CD14-positive monocyte (primary cell): ENCODE results near the gene KREMEN1. TPM values are rescaled to one million over a fixed set of nuclear protein-coding genes. Genes with fewer than 3 reads are reported as not detected.

Experiments used
- DNase-seq, 3 donors: peaks; one replicate each; pipeline ENCODE4 v3.0.0-alpha.2; 2011 to 2022
- H2AFZ ChIP-seq: 2 replicates; pipeline ENCODE4 v1.6.0; 2012; ENCODE audit warnings: mild to moderate bottlenecking, low read depth, low read length, inconsistent platforms; ENCODE audit not compliant: insufficient read depth, poor library complexity, severe bottlenecking
- H3K27ac ChIP-seq, 2 donors: 1 replicate in 1 of 2; 2 replicates in 1 of 2; pipeline ENCODE4 v1.5.1; 2012 to 2013; ENCODE audit warnings: low read length in 2 of 2, control low read depth in 1 of 2, inconsistent platforms in 1 of 2, low read depth in 1 of 2, mild to moderate bottlenecking in 1 of 2
- H3K27me3 ChIP-seq, 2 donors: one replicate each; pipeline versions ENCODE4 v1.6.0 to v1.6.1; 2011 to 2013; ENCODE audit warnings: low read length in 2 of 2; ENCODE audit not compliant: control insufficient read depth in 2 of 2, insufficient read depth in 2 of 2
- H3K36me3 ChIP-seq, 2 donors: replicated peaks in 1 of 2; 1 replicate in 1 of 2; 2 replicates in 1 of 2; pipeline versions ENCODE4 v1.5.1 to v1.6.1; 2012 to 2013; ENCODE audit warnings: low read length in 2 of 2, control low read depth in 1 of 2, inconsistent platforms in 1 of 2, mild to moderate bottlenecking in 1 of 2; ENCODE audit not compliant: insufficient read depth in 2 of 2, control insufficient read depth in 1 of 2
- H3K4me1 ChIP-seq, 2 donors: 1 replicate in 1 of 2; 2 replicates in 1 of 2; pipeline versions ENCODE4 v1.5.1 to v1.6.1; 2012 to 2013; ENCODE audit warnings: low read length in 2 of 2, control low read depth in 1 of 2, inconsistent platforms in 1 of 2, mild to moderate bottlenecking in 1 of 2, moderate library complexity in 1 of 2; ENCODE audit not compliant: insufficient read depth in 2 of 2, control insufficient read depth in 1 of 2
- H3K4me2 ChIP-seq: replicated peaks from 2 replicates; pipeline ENCODE3; 2012; ENCODE audit warnings: low read length, moderate library complexity, mild to moderate bottlenecking; ENCODE audit not compliant: poor library complexity, severe bottlenecking; ENCODE audit errors: extremely low read depth
- H3K4me3 ChIP-seq, 3 experiments: fragments of 200-600 bp in 1 of 3; sonication (generic) in 1 of 3; replicated peaks in 1 of 3; 1 replicate in 2 of 3; 2 replicates in 1 of 3; pipeline ENCODE4 v1.5.1; 2011 to 2013; ENCODE audit warnings: low read length in 3 of 3, mild to moderate bottlenecking in 3 of 3, control low read depth in 2 of 3, low read depth in 2 of 3, inconsistent platforms in 1 of 3, moderate library complexity in 1 of 3
- H3K79me2 ChIP-seq: 2 replicates; pipeline ENCODE4 v1.6.0; 2012; ENCODE audit warnings: mild to moderate bottlenecking, control low read depth, inconsistent platforms, low read length, moderate library complexity; ENCODE audit not compliant: insufficient read depth
- H3K9ac ChIP-seq: 2 replicates; pipeline ENCODE4 v1.6.0; 2017; ENCODE audit warnings: low read length, mild to moderate bottlenecking; ENCODE audit not compliant: insufficient read depth, poor library complexity, severe bottlenecking
- H3K9me3 ChIP-seq, 2 donors: replicated peaks in 1 of 2; 1 replicate in 1 of 2; 2 replicates in 1 of 2; pipeline versions ENCODE4 v1.5.1 to v1.6.1; 2012 to 2013; ENCODE audit warnings: low read length in 2 of 2, control low read depth in 1 of 2; ENCODE audit not compliant: control insufficient read depth in 1 of 2, insufficient read depth in 1 of 2
- H4K20me1 ChIP-seq: 2 replicates; pipeline ENCODE4 v1.6.0; 2012; ENCODE audit warnings: mild to moderate bottlenecking, low read length, control low read depth, moderate library complexity; ENCODE audit not compliant: insufficient read depth
- H3K27ac Mint-ChIP-seq, 7 donors: one replicate each; pipeline ENCODE4 v1.8.0; 2020; ENCODE audit warnings: mild to moderate bottlenecking in 7 of 7, mixed read lengths in 7 of 7, moderate library complexity in 6 of 7, inconsistent platforms in 2 of 7
- H3K27me3 Mint-ChIP-seq, 3 donors: one replicate each; pipeline ENCODE4 v1.8.0; 2021 to 2022; ENCODE audit warnings: low read depth in 3 of 3, mild to moderate bottlenecking in 3 of 3, mixed read lengths in 3 of 3, moderate library complexity in 3 of 3, inconsistent platforms in 1 of 3
- H3K36me3 Mint-ChIP-seq, 2 donors: one replicate each; pipeline ENCODE4 v1.8.0; 2020; ENCODE audit warnings: mixed read lengths in 2 of 2, inconsistent platforms in 1 of 2, mild to moderate bottlenecking in 1 of 2
- H3K4me1 Mint-ChIP-seq: one replicate; pipeline ENCODE4 v1.8.0; 2020; ENCODE audit warnings: mild to moderate bottlenecking, mixed read lengths
- H3K4me3 Mint-ChIP-seq, 2 donors: one replicate each; pipeline ENCODE4 v1.8.0; 2020; ENCODE audit warnings: mild to moderate bottlenecking in 2 of 2, mixed read lengths in 2 of 2, moderate library complexity in 1 of 2
- H3K9me3 Mint-ChIP-seq, 7 donors: one replicate each; pipeline ENCODE4 v1.8.0; 2020 to 2022; ENCODE audit warnings: mixed read lengths in 7 of 7, mild to moderate bottlenecking in 6 of 7, moderate library complexity in 6 of 7, inconsistent platforms in 2 of 7
- CTCF ChIP-seq: fragments of 200-600 bp; IDR thresholded peaks from one replicate; pipeline ENCODE4 v1.8.0; 2022; ENCODE audit warnings: antibody characterized with exemption, mild to moderate bottlenecking
- WGBS: methylation state at CpG from one replicate; pipeline ENCODE4 v1.1.5; 2013; ENCODE audit warnings: missing lambda C conversion rate; ENCODE audit not compliant: insufficient coverage; 5-methylcytosine and 5-hydroxymethylcytosine counted together
- intact Hi-C, 2 donors: fragments of 100-400 bp; cut with micrococcal nuclease; formaldehyde crosslinking; loops; one replicate each; pipeline versions ENCODE4 v1.15.0 to v1.15.1; 2023
- polyA plus RNA-seq, 3 donors: library from polyadenylated mRNA; depleted of rRNA in 1 of 3; unstranded in 2 of 3; stranded (reverse) in 1 of 3; fragments of 300-500 nt in 2 of 3; fragments of >200 nt in 1 of 3; fragmentation: Illumina TruSeq in 2 of 3; gene quantifications; 1 replicate in 2 of 3; 2 replicates in 1 of 3; pipeline ENCODE4 v1.2.3, GENCODE V29; 2012 to 2021

KREMEN1 gene
- polyA plus RNA-seq, 3 donors, result 0.47 to 1.6 (median 0.69) TPM

- no peak for DNase-seq
- H3K27me3 ChIP-seq, result peaks cover 2 to 5% of the 10 kb centered on the region in 2 donors
- intact Hi-C loops, result no loop called here
Measured at GRCh38 chr22:29121124-29121523, 48.3 kb downstream of the KREMEN1 start.

DNA sequence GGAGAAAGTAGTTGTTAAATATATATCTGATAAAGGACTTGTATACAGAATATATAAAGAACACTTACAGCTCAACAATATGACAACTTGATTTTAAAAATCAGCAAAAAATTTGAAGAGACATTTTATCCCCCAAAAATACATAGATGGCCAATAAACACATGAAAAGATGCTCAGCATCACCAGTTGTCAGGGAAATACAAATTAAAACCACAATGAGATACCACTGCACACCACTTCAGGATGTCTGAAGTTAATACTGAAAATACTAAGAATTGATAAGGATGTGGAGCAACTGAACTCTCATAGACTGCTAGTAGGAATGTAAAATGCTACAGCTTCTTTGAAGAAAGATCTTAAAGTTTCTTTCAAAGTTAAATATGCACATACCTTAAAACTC lies 49.2 kb downstream of the KREMEN1 start:
- Histone ChIP-seq H3K4me3 (no peak overlapping the region), H3K9me3 (no peaks in the 10 kb centered on the region), H3K4me2 (no peak overlapping the region), H3K79me2 (no peaks in the 10 kb centered on the region), H4K20me1 (no peaks in the 10 kb centered on the region), H2AFZ (no peak overlapping the region), H3K36me3 (no peaks in the 10 kb centered on the region), H3K4me1 (peaks cover 15 to 18% of the 10 kb centered on the region in 2 donors), H3K27me3 (peaks cover 2 to 5% of the 10 kb centered on the region in 2 donors), H3K9ac (no peak overlapping the region), H3K27ac (no peak overlapping the region)
- peaks cover 0 to 9% (median 4%) of the 10 kb centered on the region in 7 donors for H3K9me3 Mint-ChIP-seq
- peaks cover 5 to 7% (median 6%) of the 10 kb centered on the region in 3 donors for H3K27me3 Mint-ChIP-seq
- intact Hi-C loops, result no loop called here
- no peak overlapping the region for H3K4me3 Mint-ChIP-seq
- TF ChIP-seq CTCF, result no peak
- H3K4me1 Mint-ChIP-seq, result peaks cover 16% of the 10 kb centered on the region
- H3K27ac Mint-ChIP-seq, result no peak overlapping the region
- H3K36me3 Mint-ChIP-seq, result no peaks in the 10 kb centered on the region
- no peak for DNase-seq

More at GRCh38 chr22:29121124-29121523, 48.3 kb downstream of the KREMEN1 start:
- no peaks in the 10 kb centered on the region for H3K36me3 Mint-ChIP-seq
- Histone ChIP-seq H3K4me3 (no peak overlapping the region), H3K4me1 (peaks cover 15 to 24% of the 10 kb centered on the region in 2 donors), H3K4me2 (no peak overlapping the region), H2AFZ (no peak overlapping the region), H3K9ac (no peak overlapping the region), H3K79me2 (no peaks in the 10 kb centered on the region), H3K36me3 (no peaks in the 10 kb centered on the region), H4K20me1 (no peaks in the 10 kb centered on the region), H3K27ac (no peak overlapping the region), H3K9me3 (no peaks in the 10 kb centered on the region)
- H3K9me3 Mint-ChIP-seq, result peaks cover 0 to 9% (median 4%) of the 10 kb centered on the region in 7 donors
- H3K27me3 Mint-ChIP-seq, result peaks cover 5 to 7% (median 6%) of the 10 kb centered on the region in 3 donors
- TF ChIP-seq CTCF, result no peak
- whole genome bisulfite sequencing, result 100% methylated on average over 1 of the region's 5 CpGs
- H3K4me1 Mint-ChIP-seq, result peaks cover 22% of the 10 kb centered on the region
- H3K4me3 Mint-ChIP-seq, result no peak overlapping the region
- H3K27ac Mint-ChIP-seq, result no peak overlapping the region
